HG03457 (cell line): ENCODE results near the gene STK31.
"Not testable (repeated sequence)": the region's sequence is repeated elsewhere in the genome, so short reads cannot be mapped to it uniquely, and the experiment has no call there.

Experiments used
- ATAC-seq: cut with Tn5 transposase; IDR thresholded peaks from one replicate; pipeline ENCODE4 v1.9.1; 2021; ENCODE audit warnings: moderate number of reproducible peaks; ENCODE audit not compliant: unreplicated experiment

STK31 gene

DNA sequence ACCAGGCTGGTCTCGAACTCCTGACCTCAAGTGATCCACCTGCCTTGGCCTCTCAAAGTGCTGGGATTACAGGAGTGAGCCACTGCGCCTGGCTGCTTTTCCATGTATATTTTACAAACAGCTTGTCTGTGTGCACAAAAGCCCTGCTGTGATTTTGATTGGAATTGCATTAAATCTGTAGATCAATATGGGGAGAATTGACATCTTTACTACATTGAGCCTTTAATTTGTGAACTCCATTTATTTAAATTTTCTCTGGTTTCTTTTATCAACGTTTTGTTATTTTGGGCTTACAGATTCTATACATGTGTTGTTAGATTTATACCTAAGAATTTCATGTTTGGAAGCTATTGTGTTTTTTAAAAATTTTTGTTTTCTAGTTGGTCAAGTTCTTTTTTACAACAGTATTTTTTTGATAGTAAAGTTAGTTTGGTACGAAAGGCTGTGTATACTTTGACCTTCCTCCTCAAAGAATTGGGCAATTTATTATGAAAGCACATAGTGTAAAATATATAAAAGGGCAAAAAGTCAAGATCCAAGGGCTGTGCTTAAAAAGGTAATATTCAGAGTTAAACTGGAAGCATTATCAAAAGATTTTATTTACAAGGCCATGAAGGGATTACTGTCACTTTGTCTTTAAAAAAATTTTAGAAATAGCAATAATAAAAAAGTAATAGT, 92.8 kb downstream of the STK31 start:
- ATAC-seq = no peak

DNA sequence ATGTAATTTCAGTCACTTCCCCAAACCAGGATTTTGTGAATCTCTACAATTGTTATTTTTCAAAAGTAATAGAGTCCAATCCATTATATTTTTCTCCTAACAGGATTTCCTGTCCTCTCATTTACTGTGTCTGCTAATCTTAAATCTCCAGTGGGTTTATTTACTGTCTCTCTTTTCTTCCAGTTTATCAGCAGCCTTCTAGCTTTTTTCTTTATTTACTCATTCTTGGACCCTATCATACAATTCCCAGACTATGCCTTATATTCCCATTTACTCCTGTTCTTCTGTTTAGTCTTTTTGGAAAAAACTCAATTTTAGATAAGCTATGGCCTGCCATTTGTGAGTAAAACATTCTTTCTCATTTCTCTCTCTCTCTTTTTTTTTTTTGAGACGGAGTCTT, 94.7 kb downstream of the STK31 start:
- no peak for ATAC-seq

DNA sequence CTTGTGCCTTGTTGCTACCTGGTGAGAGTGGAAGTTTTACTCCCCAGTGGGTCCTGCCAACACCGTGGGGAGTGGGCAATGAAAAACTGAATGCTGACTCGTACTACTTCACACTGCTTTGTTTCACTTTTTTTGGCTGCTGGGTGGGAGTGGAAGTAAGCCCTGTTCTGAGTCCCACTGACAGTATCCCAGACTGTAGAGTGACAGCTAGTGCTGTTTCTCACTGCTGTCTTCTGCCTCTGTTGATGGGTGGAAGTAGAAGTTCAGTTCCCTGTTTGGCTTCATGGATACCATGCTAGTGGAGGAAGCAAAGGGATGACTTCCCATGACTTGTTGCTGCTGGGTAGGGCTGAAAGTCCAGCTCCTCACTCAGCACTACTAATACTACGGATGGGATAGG, 98.4 kb downstream of the STK31 start:
- ATAC-seq = no peak

DNA sequence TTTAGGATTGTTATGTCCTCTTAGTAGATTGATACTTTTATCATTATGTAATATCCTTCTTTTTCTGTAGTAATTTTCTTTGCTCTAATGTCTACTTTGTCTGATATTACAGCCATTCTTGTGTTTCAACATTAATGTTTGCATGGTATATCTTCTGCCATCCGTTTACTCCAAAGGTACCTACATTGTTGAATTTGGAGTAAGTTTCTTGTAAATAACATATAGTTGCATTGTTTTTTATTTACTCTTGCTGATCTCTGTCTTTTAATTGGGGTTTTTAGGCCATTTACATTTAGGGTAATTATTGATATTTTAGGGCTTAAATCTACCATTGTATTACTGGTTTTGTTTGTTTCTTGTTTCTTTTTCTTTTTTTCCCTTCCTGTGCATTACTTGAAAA, 100.1 kb downstream of the STK31 start:
- no peak for ATAC-seq

DNA sequence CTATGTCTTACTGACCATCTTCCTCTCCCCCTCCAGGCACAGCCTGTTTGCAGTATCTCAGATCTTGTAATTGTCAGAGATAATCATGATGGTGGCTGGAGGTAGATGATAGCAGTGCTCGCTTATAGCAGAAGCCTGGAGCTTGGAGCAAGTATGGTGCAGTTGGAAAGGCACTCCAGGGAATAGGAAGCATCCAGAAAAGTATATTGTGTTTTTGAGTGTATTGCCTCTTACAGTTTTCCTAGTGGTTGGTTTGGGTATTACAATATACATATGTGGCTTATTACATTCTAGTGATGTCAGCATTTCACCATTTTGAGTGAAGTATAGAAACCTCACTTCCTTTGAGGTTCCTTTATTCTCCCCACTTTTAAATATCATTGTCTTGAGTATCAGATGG, 101.5 kb downstream of the STK31 start:
- ATAC-seq = no peak

DNA sequence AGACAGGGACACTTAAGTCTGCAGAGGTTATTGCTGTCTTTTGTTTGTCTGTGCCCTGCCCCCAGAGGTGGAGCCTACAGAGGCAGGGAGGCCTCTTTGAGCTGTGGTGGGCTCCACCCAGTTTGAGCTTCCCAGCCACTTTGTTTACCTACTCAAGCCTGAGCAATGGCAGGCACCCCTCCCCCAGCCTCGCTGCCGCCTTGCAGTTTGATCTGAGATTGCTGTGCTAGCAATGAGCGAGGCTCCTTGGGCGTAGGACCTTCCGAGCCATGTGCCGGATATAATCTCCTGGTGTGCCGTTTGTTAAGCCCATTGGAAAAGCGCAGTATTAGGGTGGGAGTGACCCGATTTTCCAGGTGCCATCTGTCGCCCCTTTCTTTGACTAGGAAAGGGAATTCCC, 118.1 kb downstream of the STK31 start:
- not testable (repeated sequence) for ATAC-seq

DNA sequence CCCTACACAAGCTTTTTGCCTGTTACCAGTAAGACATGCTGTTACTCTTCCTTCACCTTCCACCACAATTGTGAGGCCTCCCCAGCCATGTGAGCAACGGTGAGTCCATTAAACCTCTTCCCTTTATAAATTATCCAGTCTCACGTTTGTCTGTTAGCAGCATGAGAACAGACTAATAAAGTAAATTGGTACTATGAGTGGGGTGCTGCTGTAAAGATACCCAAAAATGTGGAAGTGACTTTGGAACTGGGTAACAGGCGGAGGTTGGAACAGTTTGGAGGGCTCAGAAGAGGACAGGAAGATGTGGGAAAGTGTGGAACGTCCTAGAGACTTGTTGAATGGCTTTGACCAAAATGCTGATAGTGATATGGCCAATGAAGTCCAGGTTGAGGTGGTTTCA, 122.7 kb downstream of the STK31 start:
- ATAC-seq = not testable (repeated sequence)

DNA sequence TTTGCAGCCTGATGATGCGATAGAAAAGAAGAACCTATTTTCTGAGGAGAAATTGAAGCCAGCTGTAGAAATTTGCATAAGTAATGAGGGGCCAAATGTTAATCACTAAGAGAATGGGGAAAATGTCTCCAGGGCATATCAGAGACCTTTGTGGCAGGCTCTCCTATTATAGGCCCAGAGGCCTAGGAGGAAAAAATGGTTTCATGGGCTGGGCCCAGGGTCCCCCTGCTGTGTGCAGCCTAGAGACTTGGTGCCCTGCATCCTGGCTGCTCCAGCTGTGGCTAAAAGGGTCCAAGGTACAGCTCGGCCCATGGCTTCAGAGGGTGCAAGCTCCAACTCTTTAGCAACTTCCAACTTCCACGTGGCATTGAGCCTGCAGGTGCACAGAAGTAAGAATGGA, 123.4 kb downstream of the STK31 start:
- ATAC-seq = no peak

DNA sequence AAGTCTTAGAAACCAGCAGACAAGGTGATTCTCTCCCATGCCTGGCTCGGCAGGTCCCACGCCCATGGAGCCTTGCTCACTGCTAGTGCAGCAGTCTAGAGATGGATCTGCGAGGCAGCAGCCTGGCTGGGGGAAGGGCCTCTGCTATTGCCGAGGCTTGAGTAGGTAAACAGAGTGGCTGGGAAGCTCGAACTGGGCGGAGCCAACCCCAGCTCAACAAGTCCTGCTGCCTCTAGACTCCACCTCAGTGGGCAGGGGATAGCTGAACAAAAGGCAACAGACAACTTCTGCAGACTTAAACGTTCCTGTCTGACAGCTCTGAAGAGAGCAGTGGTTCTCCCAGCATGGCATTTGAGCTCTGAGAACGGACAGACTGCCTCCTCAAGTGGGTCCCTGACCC, 134.8 kb downstream of the STK31 start:
- not testable (repeated sequence) for ATAC-seq

DNA sequence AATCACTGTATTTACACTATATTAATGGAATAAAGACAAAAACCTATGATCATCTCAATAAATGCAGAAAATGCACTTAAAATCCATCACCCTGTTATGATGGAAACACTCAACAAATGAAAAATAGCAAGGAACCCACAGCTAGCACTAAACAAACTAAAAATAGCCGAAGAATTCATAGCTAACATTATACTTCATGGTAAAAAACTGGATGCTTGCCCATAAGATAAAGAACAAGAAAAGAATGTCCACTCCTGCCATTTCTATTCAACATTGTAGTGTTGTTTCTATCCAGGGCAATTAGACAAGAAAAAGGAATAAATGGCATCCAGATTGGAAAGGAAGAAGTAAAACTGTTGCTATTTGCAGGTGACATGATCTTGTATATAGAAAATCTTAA, 142.1 kb downstream of the STK31 start:
- ATAC-seq = no peak

DNA sequence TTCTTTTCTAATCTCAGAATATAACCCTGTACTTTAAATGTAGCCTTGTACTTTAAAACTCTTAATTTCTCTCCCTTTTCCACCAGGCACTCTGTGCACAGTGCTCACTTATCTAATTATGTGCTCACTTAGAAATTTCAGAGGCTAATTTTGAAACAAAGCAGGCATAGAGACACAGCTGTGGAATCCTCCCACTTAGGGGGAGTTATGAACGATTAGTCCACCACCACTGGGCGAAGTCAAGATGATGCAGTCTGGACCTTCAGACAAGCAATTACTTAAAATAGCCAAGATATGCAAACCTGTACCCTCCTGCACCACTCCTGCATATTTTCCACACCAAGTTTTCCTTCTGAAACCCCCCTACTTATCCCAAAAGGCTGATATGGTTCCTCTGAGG, 143.0 kb downstream of the STK31 start:
- no peak for ATAC-seq

DNA sequence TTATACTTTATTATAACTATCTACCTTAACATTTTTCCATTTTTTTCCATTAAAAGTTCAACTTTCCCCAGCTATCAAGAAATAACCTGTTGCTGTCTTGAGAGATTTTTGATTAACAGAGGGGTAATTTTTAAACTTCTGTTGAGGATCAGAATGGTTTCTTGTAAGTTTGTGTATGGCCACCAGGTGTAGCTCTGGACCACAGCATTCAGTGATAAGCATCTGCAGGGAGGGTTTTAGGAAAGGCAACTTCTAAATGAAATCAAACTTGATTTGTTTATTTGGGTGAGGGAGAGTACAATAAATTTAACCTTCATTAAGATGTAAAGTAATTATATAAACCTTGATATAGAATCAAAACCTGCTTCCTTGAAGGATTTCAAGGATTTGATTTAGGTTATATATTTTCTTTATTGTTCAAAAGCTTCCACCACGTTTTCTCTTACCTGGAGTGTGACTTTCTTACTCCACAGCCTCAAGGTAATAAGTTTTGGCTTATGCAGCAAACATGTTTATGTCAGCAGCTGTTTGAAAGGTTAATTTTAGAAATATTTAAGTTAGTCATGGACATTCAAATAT, 153.3 kb downstream of the STK31 start:
- ATAC-seq = no peak

DNA sequence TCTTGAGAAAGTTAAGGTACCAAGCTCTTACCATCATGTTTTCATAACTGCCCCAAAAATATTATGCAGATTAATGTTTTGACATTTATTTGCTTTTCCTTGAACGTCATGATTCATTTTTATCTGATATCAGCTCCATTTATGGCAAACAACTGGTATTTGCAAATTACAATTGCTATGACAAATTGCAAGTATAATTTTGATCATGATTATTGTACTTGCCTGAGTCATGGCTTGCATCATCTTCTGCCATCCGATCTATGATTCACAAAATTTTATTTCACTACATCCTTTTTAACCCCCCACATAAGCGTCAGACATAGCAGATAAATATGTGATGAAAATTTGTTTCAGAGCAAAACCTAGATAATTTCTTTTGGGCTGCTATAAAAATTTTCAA, 155.0 kb downstream of the STK31 start:
- no peak for ATAC-seq

DNA sequence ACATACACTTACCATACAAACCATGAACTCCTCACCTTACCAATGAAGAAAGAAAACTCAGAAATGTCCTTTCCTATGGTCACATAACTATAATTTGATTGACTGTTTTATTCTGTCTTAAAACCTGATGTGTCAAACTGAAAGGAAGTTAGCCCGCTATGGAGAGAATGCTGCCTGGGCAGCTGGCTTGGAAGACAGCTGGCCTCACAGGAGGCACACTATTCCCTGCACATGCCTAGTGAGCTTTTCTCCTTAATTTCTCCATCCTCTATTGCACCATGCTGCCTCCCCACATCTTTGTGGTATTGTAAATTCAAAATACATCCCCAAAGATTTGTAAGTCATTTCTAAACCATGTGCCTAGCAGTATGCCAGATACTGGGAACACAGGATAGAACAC, 163.3 kb downstream of the STK31 start:
- no peak for ATAC-seq

DNA sequence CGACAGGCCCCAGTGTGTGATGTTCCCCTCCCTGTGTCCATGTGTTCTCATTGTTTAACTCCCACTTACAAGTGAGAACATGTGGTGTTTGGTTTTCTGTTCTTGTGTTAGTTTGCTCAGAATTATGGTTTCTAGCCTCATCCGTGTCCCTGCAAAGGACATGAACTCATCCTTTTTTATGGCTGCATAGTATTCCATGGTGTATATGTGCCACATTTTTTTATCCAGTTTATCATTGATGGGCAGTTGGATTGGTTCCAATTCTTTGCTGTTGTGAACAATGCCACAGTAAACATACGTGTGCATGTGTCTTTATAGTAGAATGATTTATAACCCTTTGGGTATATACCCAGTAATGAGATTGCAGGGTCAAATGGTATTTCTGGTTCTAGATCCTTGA, 166.5 kb downstream of the STK31 start:
- ATAC-seq = not testable (repeated sequence)
